H1 (cell line): ENCODE data around the gene FAM237A. TPM values are rescaled to one million over a fixed set of nuclear protein-coding genes. Genes with fewer than 3 reads are reported as not detected.

ENCODE experiments used
- CTCF ChIA-PET: fragments of 300-600 bp; sonication (Branson Sonifier 250); formaldehyde crosslinking; loops from one replicate; lab custom pipeline; 2021; ENCODE audit not compliant: partially characterized antibody; lab: Charles Lee
- POLR2A ChIA-PET: fragments of 300-600 bp; sonication (Branson Sonifier 250); formaldehyde crosslinking; loops from one replicate; lab custom pipeline; 2021; ENCODE audit warnings: inconsistent platforms; ENCODE audit not compliant: partially characterized antibody; lab: Charles Lee
- DNase-seq, 2 experiments: peaks; one replicate each; pipeline versions ENCODE4 v3.0.0 to v3.0.0-alpha.2; 2010 to 2022; ENCODE audit warnings: low spot score in 2 of 2, low read depth in 1 of 2, mixed read lengths in 1 of 2
- FAIRE-seq: peaks from 2 replicates; lab custom pipeline; 2011; peaks lifted over from hg19 to GRCh38; lab: Jason Lieb, UNC
- H2AFZ ChIP-seq: 2 replicates; pipeline ENCODE4 v1.8.1; 2012; ENCODE audit warnings: low read length, inconsistent platforms
- H2AK5ac ChIP-seq: 2 replicates; pipeline ENCODE4 v1.6.1; 2013; ENCODE audit warnings: low read depth, low read length
- H2BK120ac ChIP-seq: replicated peaks from 2 replicates; pipeline ENCODE3; 2013; ENCODE audit warnings: low read depth, low read length, inconsistent platforms
- H2BK12ac ChIP-seq: 2 replicates; pipeline ENCODE4 v1.6.1; 2013; ENCODE audit warnings: low read depth, low read length
- H2BK15ac ChIP-seq: 2 replicates; pipeline ENCODE4 v1.6.1; 2013; ENCODE audit warnings: low read length
- H2BK20ac ChIP-seq: 2 replicates; pipeline ENCODE4 v1.6.1; 2013; ENCODE audit warnings: low read length
- H2BK5ac ChIP-seq: 2 replicates; pipeline ENCODE4 v1.6.1; 2013; ENCODE audit warnings: low read depth, low read length
- H3K14ac ChIP-seq: 2 replicates; pipeline ENCODE4 v1.6.1; 2013; ENCODE audit warnings: inconsistent platforms; ENCODE audit not compliant: insufficient read length
- H3K18ac ChIP-seq: 2 replicates; pipeline ENCODE4 v1.6.1; 2013; ENCODE audit warnings: low read length; ENCODE audit errors: extremely low read depth
- H3K23ac ChIP-seq: 2 replicates; pipeline ENCODE4 v1.6.1; 2013; ENCODE audit warnings: inconsistent platforms; ENCODE audit not compliant: insufficient read length
- H3K23me2 ChIP-seq: 2 replicates; pipeline ENCODE4 v1.6.1; 2013; ENCODE audit warnings: low read depth, low read length
- H3K27ac ChIP-seq: 2 replicates; pipeline ENCODE4 v1.6.1; 2011; ENCODE audit warnings: low read depth, low read length, inconsistent platforms
- H3K27me3 ChIP-seq, 4 experiments: replicated peaks in 1 of 4; 1 replicate in 1 of 4; 2 replicates in 3 of 4; pipeline versions ENCODE4 v1.6.1 to v1.8.1; 2011 to 2013; ENCODE audit warnings: low read length in 3 of 4, mild to moderate bottlenecking in 3 of 4, inconsistent platforms in 2 of 4, mixed read lengths in 2 of 4, moderate library complexity in 1 of 4; ENCODE audit not compliant: control insufficient read depth in 3 of 4, insufficient read depth in 3 of 4; ENCODE audit errors: extremely low read depth in 1 of 4
- H3K36me3 ChIP-seq, 4 experiments: 2 replicates each; pipeline versions ENCODE4 v1.6.1 to v1.8.1; 2011 to 2013; ENCODE audit warnings: mild to moderate bottlenecking in 4 of 4, low read length in 3 of 4, moderate library complexity in 2 of 4, control low read depth in 1 of 4, inconsistent platforms in 1 of 4; ENCODE audit not compliant: insufficient read depth in 4 of 4, control insufficient read depth in 2 of 4
- H3K4ac ChIP-seq: replicated peaks from 2 replicates; pipeline ENCODE3; 2013; ENCODE audit warnings: low read length, low read depth, mixed read lengths, inconsistent platforms; ENCODE audit not compliant: insufficient read length
- H3K4me1 ChIP-seq, 4 experiments: replicated peaks in 1 of 4; 1 replicate in 1 of 4; 2 replicates in 3 of 4; pipeline versions ENCODE4 v1.6.1 to v1.8.1; 2011 to 2013; ENCODE audit warnings: low read length in 3 of 4, inconsistent platforms in 2 of 4, mixed read lengths in 1 of 4; ENCODE audit not compliant: insufficient read depth in 4 of 4, control insufficient read depth in 3 of 4
- H3K4me2 ChIP-seq, 2 experiments: 2 replicates each; pipeline versions ENCODE4 v1.6.1 to v1.8.1; 2011 to 2013; ENCODE audit warnings: low read depth in 2 of 2, low read length in 2 of 2, control low read depth in 1 of 2, inconsistent platforms in 1 of 2, mild to moderate bottlenecking in 1 of 2; ENCODE audit not compliant: insufficient read depth in 1 of 2
- H3K4me3 ChIP-seq, 4 experiments: fragments of 200-600, 300-600 bp in 1 of 4; sonication (generic), shearing (Covaris generic), sonication (Bioruptor Twin) in 1 of 4; 2 replicates each; pipeline versions ENCODE4 v1.5.1 to v1.8.1; 2011 to 2016; ENCODE audit warnings: low read length in 4 of 4, low read depth in 3 of 4, control low read depth in 2 of 4, inconsistent platforms in 2 of 4, mild to moderate bottlenecking in 2 of 4, mixed read lengths in 1 of 4, moderate library complexity in 1 of 4; ENCODE audit not compliant: insufficient read depth in 2 of 4; ENCODE audit errors: extremely low read depth in 1 of 4
- H3K56ac ChIP-seq: replicated peaks from 2 replicates; pipeline ENCODE3; 2013; ENCODE audit warnings: low read depth, mild to moderate bottlenecking, mixed read lengths, low read length, inconsistent platforms; ENCODE audit not compliant: insufficient read length
- H3K79me1 ChIP-seq: 2 replicates; pipeline ENCODE4 v1.6.1; 2013; ENCODE audit warnings: low read depth, low read length, control low read depth
- H3K79me2 ChIP-seq, 2 experiments: 2 replicates each; pipeline versions ENCODE4 v1.6.1 to v1.8.1; 2012 to 2013; ENCODE audit warnings: low read length in 2 of 2, mild to moderate bottlenecking in 2 of 2, inconsistent platforms in 1 of 2; ENCODE audit not compliant: insufficient read depth in 2 of 2, control insufficient read depth in 1 of 2
- H3K9ac ChIP-seq, 4 experiments: replicated peaks in 1 of 4; 1 replicate in 1 of 4; 2 replicates in 3 of 4; pipeline versions ENCODE4 v1.6.1 to v1.8.1; 2011 to 2013; ENCODE audit warnings: low read depth in 3 of 4, low read length in 3 of 4, control low read depth in 2 of 4, mild to moderate bottlenecking in 2 of 4, moderate library complexity in 2 of 4, inconsistent platforms in 1 of 4; ENCODE audit errors: extremely low read depth in 1 of 4
- H3K9me3 ChIP-seq, 2 experiments: 2 replicates each; pipeline versions ENCODE4 v1.6.1 to v1.8.1; 2012 to 2013; ENCODE audit warnings: mild to moderate bottlenecking in 2 of 2, moderate library complexity in 2 of 2, control low read depth in 1 of 2, inconsistent platforms in 1 of 2, low read depth in 1 of 2, low read length in 1 of 2, mixed read lengths in 1 of 2; ENCODE audit not compliant: insufficient read depth in 2 of 2
- H4K20me1 ChIP-seq, 2 experiments: replicated peaks in 1 of 2; 2 replicates each; pipeline versions ENCODE3 to v1.8.1; 2011 to 2013; ENCODE audit warnings: inconsistent platforms in 2 of 2, low read length in 2 of 2, mild to moderate bottlenecking in 1 of 2; ENCODE audit not compliant: insufficient read depth in 2 of 2, control insufficient read depth in 1 of 2
- H4K5ac ChIP-seq: 2 replicates; pipeline ENCODE4 v1.6.1; 2013; ENCODE audit warnings: low read length, low read depth, mixed read lengths, inconsistent platforms; ENCODE audit not compliant: insufficient read length
- H4K8ac ChIP-seq: 2 replicates; pipeline ENCODE4 v1.8.0; 2013; ENCODE audit warnings: mild to moderate bottlenecking, moderate library complexity, low read length, inconsistent platforms; ENCODE audit not compliant: insufficient read depth; ENCODE audit errors: extremely low read depth
- H4K91ac ChIP-seq: replicated peaks from 2 replicates; pipeline ENCODE3; 2013; ENCODE audit warnings: low read length, mixed read lengths, inconsistent platforms; ENCODE audit not compliant: insufficient read length
- BACH1 ChIP-seq: IDR thresholded peaks from 2 replicates; pipeline ENCODE4 v1.6.1; 2012; ENCODE audit warnings: low read length, improper control_type of control experiment
- KDM1A ChIP-seq: fragments of 200-600, 300-600 bp; sonication (generic); IDR thresholded peaks from 2 replicates; pipeline ENCODE4 v1.7.1; 2016; ENCODE audit warnings: mild to moderate bottlenecking, low read length, borderline replicate concordance
- NANOG ChIP-seq: IDR thresholded peaks from 2 replicates; pipeline ENCODE4 v1.6.1; 2011; ENCODE audit warnings: low read length, low read depth, mild to moderate bottlenecking, inconsistent platforms; ENCODE audit not compliant: insufficient read depth, poor library complexity, severe bottlenecking
- RAD21 ChIP-seq, 2 experiments: IDR thresholded peaks in 1 of 2; conservative IDR thresholded peaks in 1 of 2; 2 replicates each; pipeline ENCODE4 v1.6.1; 2011; ENCODE audit warnings: low read depth in 2 of 2, low read length in 2 of 2, improper control_type of control experiment in 1 of 2, inconsistent platforms in 1 of 2, mild to moderate bottlenecking in 1 of 2, moderate library complexity in 1 of 2
- SAP30 ChIP-seq: fragments of 300-600 bp; sonication (generic); IDR thresholded peaks from 2 replicates; pipeline ENCODE4 v1.7.1; 2012; ENCODE audit warnings: low read length, moderate library complexity, mild to moderate bottlenecking, inconsistent platforms; ENCODE audit not compliant: insufficient read depth, insufficient replicate concordance
- SRF ChIP-seq: IDR thresholded peaks from 2 replicates; pipeline ENCODE4 v1.6.1; 2011; ENCODE audit warnings: mild to moderate bottlenecking, low read depth, low read length, moderate library complexity
- TBP ChIP-seq: IDR thresholded peaks from 2 replicates; pipeline ENCODE4 v1.6.1; 2011; ENCODE audit warnings: low read depth, low read length, improper control_type of control experiment
- WGBS, 2 experiments: shearing (Covaris generic) in 1 of 2; methylation state at CpG; one replicate each; pipeline versions ENCODE4 v1.1.6 to v1.1.7; 2013 to 2015; ENCODE audit warnings: low lambda C conversion rate in 2 of 2, mixed read lengths in 2 of 2, inconsistent platforms in 1 of 2, low coverage in 1 of 2, missing lambda C conversion rate in 1 of 2; ENCODE audit not compliant: insufficient replicate concordance in 2 of 2, insufficient coverage in 1 of 2, insufficient read length in 1 of 2; ENCODE audit errors: extremely low coverage in 1 of 2, missing lambda C conversion rate in 1 of 2; 5-methylcytosine and 5-hydroxymethylcytosine counted together
- polyA plus RNA-seq, 7 experiments: library from polyadenylated mRNA; depleted of rRNA in 3 of 7; stranded (reverse) in 5 of 7; unstranded in 2 of 7; fragments of >200 nt in 5 of 7; fragments of 200-250 nt in 2 of 7; gene quantifications; 1 replicate in 5 of 7; 2 replicates in 1 of 7; 4 replicates in 1 of 7; pipeline versions ENCODE4 v1.2.1 to v1.2.3, GENCODE V29; 2011 to 2013; ENCODE audit warnings: missing spikeins in 2 of 7, mixed read lengths in 2 of 7
- total RNA-seq: library from RNA; stranded (reverse); fragmentation: NEBNext Ultra II Directional; extraction: Animal tissue kit (Norgen Biotek cat#: 25700); gene quantifications from 2 replicates; pipeline ENCODE4 v1.2.1, GENCODE V29; 2021

FAM237A gene
- total and polyA plus RNA-seq, 2 of the 8 experiments (the other 6 are each of a cell fraction or from before 2014, with no cell fraction given), result not detected

- Histone ChIP-seq H3K4me2 (no peak overlapping the region), H3K36me3 (no peaks in the 10 kb centered on the region), H4K5ac (no peak overlapping the region), H3K4ac (no peak overlapping the region), H3K79me1 (no peaks in the 10 kb centered on the region), H3K27me3 (no peaks in the 10 kb centered on the region), H2BK20ac (no peak overlapping the region), H3K9ac (no peak overlapping the region), H2AFZ (no peak overlapping the region), H2BK120ac (no peak overlapping the region), H3K9me3 (no peaks in the 10 kb centered on the region), H2BK12ac (no peak overlapping the region), H3K18ac (no peak overlapping the region), H3K79me2 (no peaks in the 10 kb centered on the region), H2AK5ac (no peak overlapping the region), H3K27ac (no peak overlapping the region), H3K4me1 (no peaks in the 10 kb centered on the region), H3K56ac (no peak overlapping the region), H4K20me1 (no peaks in the 10 kb centered on the region), H3K14ac (no peak overlapping the region), H3K4me3 (no peak overlapping the region), H2BK15ac (no peak overlapping the region), H2BK5ac (no peak overlapping the region), H4K8ac (no peak overlapping the region), H3K23me2 (no peaks in the 10 kb centered on the region; the same call in 1 of the 2 replicates), H3K23ac (no peak overlapping the region), H4K91ac (no peak overlapping the region)
- whole genome bisulfite sequencing, 2 experiments, result 73% methylated on average over 2 of the region's 2 CpGs; no CpG with 5 or more reads in 1 of the 2 experiments
- TF ChIP-seq SRF (no peak), NANOG (no peak), TBP (no peak), RAD21 (IDR thresholded peaks at IDR 0.05 in 1 of 2, conservative IDR thresholded peaks at IDR 0.05 in 1 of 2; ENCODE audit: low read depth in 2 of 2, low read length in 2 of 2) (no peak), BACH1 (no peak), KDM1A (no peak), SAP30 (no peak)
- FAIRE-seq, result no peak
- CTCF ChIA-PET, result no interaction called here
- DNase-seq, result no peak
- POLR2A ChIA-PET, result no interaction called here
These were observed 46.2 kb downstream of the FAM237A start for GRCh38 chr2:206688453-206688852.
